Astrocyte (in vitro differentiated cells and primary cell): ENCODE results near the gene RECK. TPM values are rescaled to one million over a fixed set of nuclear protein-coding genes. Genes with fewer than 3 reads are reported as not detected.
A peak's percentile ranks its signal among the peaks of the same experiment; 100 is the strongest.

ENCODE experiments used
- DNase-seq: peaks from one replicate; pipeline ENCODE4 v3.0.0-alpha.2; 2010; ENCODE audit warnings: low read depth
- FAIRE-seq: peaks from 2 replicates; lab custom pipeline; 2011; peaks lifted over from hg19 to GRCh38; lab: Jason Lieb, UNC
- H2AFZ ChIP-seq: 2 replicates; pipeline ENCODE4 v1.6.0; 2012; ENCODE audit warnings: low read depth, low read length, inconsistent platforms
- H3K27ac ChIP-seq: 2 replicates; pipeline ENCODE4 v1.5.1; 2011; ENCODE audit warnings: low read depth, low read length, inconsistent platforms
- H3K27me3 ChIP-seq: 2 replicates; pipeline ENCODE4 v1.6.0; 2011; ENCODE audit warnings: low read length, inconsistent platforms; ENCODE audit not compliant: insufficient read depth
- H3K36me3 ChIP-seq: 2 replicates; pipeline ENCODE4 v1.5.1; 2011; ENCODE audit warnings: low read length, inconsistent platforms; ENCODE audit not compliant: insufficient read depth
- H3K4me1 ChIP-seq: 2 replicates; pipeline ENCODE4 v1.5.1; 2011; ENCODE audit warnings: low read length, inconsistent platforms; ENCODE audit not compliant: insufficient read depth
- H3K4me2 ChIP-seq: 2 replicates; pipeline ENCODE4 v1.6.0; 2012; ENCODE audit warnings: low read length, inconsistent platforms
- H3K4me3 ChIP-seq: 2 replicates; pipeline ENCODE4 v1.5.1; 2011; ENCODE audit warnings: low read depth, mild to moderate bottlenecking, low read length, inconsistent platforms; ENCODE audit not compliant: insufficient read depth
- H3K79me2 ChIP-seq: 2 replicates; pipeline ENCODE4 v1.6.0; 2012; ENCODE audit warnings: mild to moderate bottlenecking, low read length, inconsistent platforms; ENCODE audit not compliant: insufficient read depth
- H3K9ac ChIP-seq: 2 replicates; pipeline ENCODE4 v1.6.0; 2012; ENCODE audit warnings: mild to moderate bottlenecking, low read length, inconsistent platforms
- H3K9me3 ChIP-seq: 2 replicates; pipeline ENCODE4 v1.5.1; 2012; ENCODE audit warnings: low read depth, mild to moderate bottlenecking, low read length, inconsistent platforms; ENCODE audit not compliant: insufficient read depth
- H4K20me1 ChIP-seq: 2 replicates; pipeline ENCODE4 v1.6.0; 2012; ENCODE audit warnings: low read length, inconsistent platforms; ENCODE audit not compliant: insufficient read depth
- H3K27ac Mint-ChIP-seq: one replicate; pipeline ENCODE4 v1.8.0; 2021; ENCODE audit warnings: mild to moderate bottlenecking, mixed read lengths; ENCODE audit not compliant: unreplicated experiment
- H3K27me3 Mint-ChIP-seq: one replicate; pipeline ENCODE4 v1.8.0; 2021; ENCODE audit warnings: low read depth, mixed read lengths; ENCODE audit not compliant: unreplicated experiment
- H3K36me3 Mint-ChIP-seq: one replicate; pipeline ENCODE4 v1.8.0; 2021; ENCODE audit warnings: low read depth, mixed read lengths; ENCODE audit not compliant: unreplicated experiment
- H3K4me1 Mint-ChIP-seq: one replicate; pipeline ENCODE4 v1.8.0; 2021; ENCODE audit warnings: low read depth, mixed read lengths; ENCODE audit not compliant: unreplicated experiment
- H3K4me3 Mint-ChIP-seq: one replicate; pipeline ENCODE4 v1.8.0; 2021; ENCODE audit warnings: mild to moderate bottlenecking, moderate library complexity, mixed read lengths; ENCODE audit not compliant: unreplicated experiment
- H3K9me3 Mint-ChIP-seq: one replicate; pipeline ENCODE4 v1.8.0; 2021; ENCODE audit warnings: mild to moderate bottlenecking, mixed read lengths; ENCODE audit not compliant: unreplicated experiment
- CTCF ChIP-seq: IDR thresholded peaks from 2 replicates; pipeline ENCODE4 v1.5.1; 2011; ENCODE audit warnings: low read depth, mild to moderate bottlenecking, inconsistent platforms, low read length, moderate library complexity; ENCODE audit not compliant: insufficient read depth
- EZH2 ChIP-seq: IDR thresholded peaks from 2 replicates; pipeline ENCODE4 v1.6.1; 2012; ENCODE audit warnings: mild to moderate bottlenecking, low read length, inconsistent platforms; ENCODE audit not compliant: insufficient read depth
- total RNA-seq: library from RNA; stranded (reverse); gene quantifications from 2 replicates; pipeline ENCODE4 v1.2.1, GENCODE V29; 2021

The RECK gene
- total RNA-seq, 1 donor from 2014 or later = 21.6 TPM

- Histone ChIP-seq H3K4me2 (no peak overlapping the region), H3K27me3 (peaks cover 14% of the 10 kb centered on the region), H3K9ac (no peak overlapping the region), H3K9me3 (peaks cover 4% of the 10 kb centered on the region), H4K20me1 (no peaks in the 10 kb centered on the region), H3K27ac (no peak overlapping the region), H3K4me1 (no peaks in the 10 kb centered on the region), H3K4me3 (no peak overlapping the region), H3K79me2 (no peaks in the 10 kb centered on the region), H2AFZ (no peak overlapping the region), H3K36me3 (no peaks in the 10 kb centered on the region)
- TF ChIP-seq EZH2 (no peak), CTCF (no peak)
- Mint-ChIP-seq H3K27ac (no peak overlapping the region), H3K27me3 (peaks cover 47% of the 10 kb centered on the region), H3K4me1 (peaks cover 4% of the 10 kb centered on the region), H3K4me3 (no peak overlapping the region), H3K9me3 (peaks cover 9% of the 10 kb centered on the region), H3K36me3 (no peaks in the 10 kb centered on the region)
- no peak for FAIRE-seq
- peak; percentile 51 for DNase-seq
These were observed 25.3 kb upstream of the RECK start for GRCh38 chr9:36011379-36011778.

- no peak overlapping the region for H3K27ac ChIP-seq
- H3K36me3 ChIP-seq = no peaks in the 10 kb centered on the region
- Mint-ChIP-seq H3K36me3 (no peaks in the 10 kb centered on the region), H3K4me3 (no peak overlapping the region), H3K27ac (no peak overlapping the region), H3K9me3 (peaks cover 4% of the 10 kb centered on the region), H3K27me3 (peaks cover 29% of the 10 kb centered on the region), H3K4me1 (no peaks in the 10 kb centered on the region)
- TF ChIP-seq CTCF (no peak), EZH2 (no peak)
- no peak for DNase-seq
- H3K9me3 ChIP-seq = no peaks in the 10 kb centered on the region
- H3K4me3 ChIP-seq = no peak overlapping the region
- no peak overlapping the region for H2AFZ ChIP-seq
- no peak overlapping the region for H3K9ac ChIP-seq
- H3K79me2 ChIP-seq = no peaks in the 10 kb centered on the region
- no peaks in the 10 kb centered on the region for H4K20me1 ChIP-seq
- no peak overlapping the region for H3K4me2 ChIP-seq
- H3K27me3 ChIP-seq = no peaks in the 10 kb centered on the region
- H3K4me1 ChIP-seq = no peaks in the 10 kb centered on the region
- no peak for FAIRE-seq
These were observed 19.4 kb upstream of the RECK start for GRCh38 chr9:36017278-36017677.

- Histone ChIP-seq H3K4me1 (no peaks in the 10 kb centered on the region), H3K4me3 (no peak overlapping the region), H3K9me3 (no peaks in the 10 kb centered on the region), H3K36me3 (no peaks in the 10 kb centered on the region), H3K27ac (no peak overlapping the region), H3K9ac (no peak overlapping the region), H4K20me1 (no peaks in the 10 kb centered on the region), H3K4me2 (no peak overlapping the region), H3K79me2 (no peaks in the 10 kb centered on the region), H2AFZ (no peak overlapping the region), H3K27me3 (no peaks in the 10 kb centered on the region)
- peaks cover 4% of the 10 kb centered on the region for H3K9me3 Mint-ChIP-seq
- H3K36me3 Mint-ChIP-seq = no peaks in the 10 kb centered on the region
- TF ChIP-seq EZH2 (no peak), CTCF (no peak)
- FAIRE-seq = no peak
- DNase-seq = no peak
- peaks cover 23% of the 10 kb centered on the region for H3K27me3 Mint-ChIP-seq
- H3K4me1 Mint-ChIP-seq = no peaks in the 10 kb centered on the region
- no peak overlapping the region for H3K4me3 Mint-ChIP-seq
- no peak overlapping the region for H3K27ac Mint-ChIP-seq
These were observed 18.6 kb upstream of the RECK start for GRCh38 chr9:36018129-36018528.
